ENCODE data around the gene RIMKLA.

DNA sequence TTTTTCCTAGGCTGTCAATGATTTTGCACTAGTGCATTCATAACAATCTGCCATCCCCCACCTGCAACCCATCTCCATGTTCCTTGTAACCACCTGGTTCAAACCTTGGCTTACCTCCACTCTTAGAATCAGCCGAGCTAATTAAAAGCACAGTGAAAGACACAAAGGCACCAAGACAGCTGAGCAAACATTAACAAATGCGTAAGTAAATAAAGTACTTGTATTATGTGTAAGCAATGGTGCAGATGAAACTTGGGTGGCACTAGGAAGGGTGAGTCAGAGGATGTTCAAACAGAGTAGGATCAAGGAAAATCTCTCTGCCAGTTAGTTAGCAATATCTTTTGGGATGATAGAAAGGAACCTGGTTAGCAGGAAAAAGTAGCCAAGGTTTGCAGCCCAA is 40.5 kb upstream of the RIMKLA start:
- TF ChIP-seq, protein P1, sequence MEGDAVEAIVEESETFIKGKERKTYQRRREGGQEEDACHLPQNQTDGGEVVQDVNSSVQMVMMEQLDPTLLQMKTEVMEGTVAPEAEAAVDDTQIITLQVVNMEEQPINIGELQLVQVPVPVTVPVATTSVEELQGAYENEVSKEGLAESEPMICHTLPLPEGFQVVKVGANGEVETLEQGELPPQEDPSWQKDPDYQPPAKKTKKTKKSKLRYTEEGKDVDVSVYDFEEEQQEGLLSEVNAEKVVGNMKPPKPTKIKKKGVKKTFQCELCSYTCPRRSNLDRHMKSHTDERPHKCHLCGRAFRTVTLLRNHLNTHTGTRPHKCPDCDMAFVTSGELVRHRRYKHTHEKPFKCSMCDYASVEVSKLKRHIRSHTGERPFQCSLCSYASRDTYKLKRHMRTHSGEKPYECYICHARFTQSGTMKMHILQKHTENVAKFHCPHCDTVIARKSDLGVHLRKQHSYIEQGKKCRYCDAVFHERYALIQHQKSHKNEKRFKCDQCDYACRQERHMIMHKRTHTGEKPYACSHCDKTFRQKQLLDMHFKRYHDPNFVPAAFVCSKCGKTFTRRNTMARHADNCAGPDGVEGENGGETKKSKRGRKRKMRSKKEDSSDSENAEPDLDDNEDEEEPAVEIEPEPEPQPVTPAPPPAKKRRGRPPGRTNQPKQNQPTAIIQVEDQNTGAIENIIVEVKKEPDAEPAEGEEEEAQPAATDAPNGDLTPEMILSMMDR (CRISPR knock-in tag; IDR thresholded peaks at IDR 0.05), result 0 out of 2 replicates have a peak, but pooled peaks have one; percentile 3
- TF ChIP-seq CBFB (CRISPR knock-in tag; IDR thresholded peaks at IDR 0.05) (no peak), CHD2 (IDR thresholded peaks at IDR 0.05; ENCODE audit: low read depth, low read length) (no peak), ZNF724P (CRISPR knock-in tag; IDR thresholded peaks at IDR 0.05; ENCODE audit: borderline replicate concordance) (no peak), MYNN (CRISPR knock-in tag; IDR thresholded peaks at IDR 0.05; ENCODE audit: low read depth) (no peak), ZNF660 (CRISPR knock-in tag; IDR thresholded peaks at IDR 0.05; ENCODE audit: borderline replicate concordance, low read depth) (no peak), ZNF484 (CRISPR knock-in tag; IDR thresholded peaks at IDR 0.05; ENCODE audit: borderline replicate concordance, low read depth) (no peak), ZNF263 (CRISPR knock-in tag; IDR thresholded peaks at IDR 0.05) (no peak), ZNF496 (CRISPR knock-in tag; IDR thresholded peaks at IDR 0.05; ENCODE audit: insufficient replicate concordance) (no peak)

All from HepG2 (cell line).